TTC549 (cell line): ENCODE data around the gene PPP1R14C.
"Not testable (repeated sequence)": the region's sequence is repeated elsewhere in the genome, so short reads cannot be mapped to it uniquely, and the experiment has no call there.

ENCODE experiments used
- FAIRE-seq: peaks from 2 replicates; lab custom pipeline; 2012; peaks lifted over from hg19 to GRCh38; lab: Jason Lieb, UNC

The PPP1R14C gene

DNA sequence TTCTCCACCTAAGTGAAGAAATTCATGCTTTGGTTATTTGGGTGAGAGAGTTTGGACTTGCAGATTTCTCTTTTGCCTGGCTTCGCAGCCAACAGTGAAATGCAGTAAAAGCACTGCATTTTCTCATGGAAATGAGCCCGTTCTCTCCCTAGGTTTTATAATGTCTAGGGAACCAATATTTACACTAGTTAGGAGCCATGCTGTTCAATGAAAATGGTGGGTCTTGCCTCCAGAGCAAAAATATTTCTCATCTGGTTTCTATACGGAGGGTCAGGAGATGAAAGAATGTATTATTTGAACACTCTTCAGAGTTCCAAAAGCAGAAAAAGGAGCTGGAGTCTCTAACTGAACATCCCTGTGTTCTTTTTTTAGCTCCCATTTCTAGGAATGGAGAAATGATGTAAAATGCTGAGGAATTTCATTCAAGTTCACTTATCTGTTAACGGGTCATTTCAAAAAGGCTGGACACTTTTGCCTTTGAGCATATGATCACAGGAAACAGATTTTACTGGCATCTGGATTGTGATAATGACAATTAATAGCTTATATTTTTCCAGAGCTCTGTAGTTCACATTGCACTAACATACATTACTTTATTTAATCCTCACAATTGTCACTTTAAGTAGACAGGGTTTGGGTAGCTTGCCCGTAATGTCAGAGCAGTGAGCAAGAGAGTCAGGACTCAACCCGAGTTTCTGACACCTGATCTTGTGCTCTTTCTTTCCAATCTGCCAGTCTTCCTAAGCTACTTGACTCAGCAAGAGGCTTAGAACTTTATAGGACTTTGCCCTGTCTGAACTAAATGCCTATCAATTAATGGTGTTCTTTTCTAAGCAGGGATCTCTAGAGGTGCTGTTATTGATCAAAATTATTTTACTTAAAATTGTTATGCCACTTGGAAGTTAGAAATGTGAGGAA lies 78.0 kb downstream of the PPP1R14C start:
- FAIRE-seq, result no peak

DNA sequence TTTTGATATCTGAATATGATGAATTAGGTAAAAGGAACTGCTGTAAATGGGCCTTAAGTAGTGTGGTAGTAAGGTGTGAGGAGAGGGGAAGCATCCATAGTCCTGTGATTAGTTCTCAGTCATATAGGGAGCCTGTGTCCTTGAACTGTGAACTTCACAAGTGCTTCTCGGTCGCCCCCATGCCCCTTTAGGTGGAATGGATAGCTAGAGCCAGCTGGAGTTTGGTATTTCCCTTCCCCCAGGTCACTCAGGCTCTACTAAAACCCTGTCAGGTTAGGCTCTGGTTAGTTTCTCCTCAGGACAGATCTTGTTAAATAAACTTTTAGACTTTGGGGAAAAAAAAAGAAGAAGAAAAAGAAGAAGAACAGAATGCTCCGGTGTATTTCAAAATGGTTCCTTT lies 82.0 kb downstream of the PPP1R14C start:
- no peak for FAIRE-seq

GRCh38 chr6:150227281-150227680 lies 84.4 kb downstream of the PPP1R14C start:
- no peak for FAIRE-seq

- FAIRE-seq, result no peak
Measured at GRCh38 chr6:150228072-150228733, 85.4 kb downstream of the PPP1R14C start.

DNA sequence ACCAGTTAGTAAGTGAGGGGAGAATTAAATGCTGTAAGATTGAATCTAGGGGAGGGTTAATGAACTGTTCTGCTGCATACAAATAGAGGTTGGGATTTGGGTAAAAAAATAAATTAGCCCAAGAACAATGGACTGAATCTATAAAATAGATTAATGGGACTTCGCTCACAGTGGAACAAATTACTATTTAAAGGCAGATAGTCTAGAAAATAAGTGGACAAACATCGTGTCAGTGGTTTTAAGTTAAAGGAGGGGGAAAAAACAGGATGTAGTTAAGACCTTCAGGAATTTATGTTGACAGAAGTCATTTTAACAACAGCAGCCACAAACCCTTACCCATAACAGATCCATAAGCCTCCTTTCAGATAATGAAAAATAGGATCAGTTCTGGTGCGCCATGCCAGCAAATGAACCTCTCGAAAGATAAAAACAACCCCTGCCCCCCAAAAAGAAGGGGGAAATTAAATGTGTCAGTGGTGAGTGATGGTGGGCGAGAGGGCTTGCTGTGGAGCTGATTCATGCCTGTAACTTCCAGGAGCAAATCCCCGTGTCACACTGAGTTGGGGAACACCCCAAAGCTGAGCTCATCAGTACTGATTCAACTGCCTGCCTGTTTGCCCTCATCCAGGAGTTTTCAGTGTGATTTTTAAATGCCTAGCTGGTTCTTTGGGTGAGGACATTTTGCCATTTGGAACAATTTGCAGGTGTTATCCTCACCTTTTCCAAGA lies 86.8 kb downstream of the PPP1R14C start:
- FAIRE-seq, result no peak

DNA sequence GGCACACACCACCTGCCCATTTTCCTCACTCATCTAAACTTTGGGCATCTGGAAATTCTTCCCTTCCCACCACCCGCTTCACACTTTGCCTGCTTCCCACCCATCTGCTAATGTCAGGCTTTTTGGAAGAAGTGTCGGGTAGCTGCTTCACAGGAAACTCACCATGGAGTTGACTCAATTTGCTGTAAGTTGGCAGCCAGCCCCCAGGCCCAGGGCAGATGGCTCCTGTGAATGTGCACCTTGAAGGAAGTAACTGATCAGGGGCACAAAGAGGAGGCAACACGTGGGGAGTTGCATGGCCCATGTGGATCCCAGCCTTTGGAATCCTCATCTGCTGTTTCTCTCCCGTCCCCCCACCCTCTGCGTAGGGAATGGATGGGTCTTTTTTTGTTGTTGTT lies 87.3 kb downstream of the PPP1R14C start:
- FAIRE-seq, result no peak

DNA sequence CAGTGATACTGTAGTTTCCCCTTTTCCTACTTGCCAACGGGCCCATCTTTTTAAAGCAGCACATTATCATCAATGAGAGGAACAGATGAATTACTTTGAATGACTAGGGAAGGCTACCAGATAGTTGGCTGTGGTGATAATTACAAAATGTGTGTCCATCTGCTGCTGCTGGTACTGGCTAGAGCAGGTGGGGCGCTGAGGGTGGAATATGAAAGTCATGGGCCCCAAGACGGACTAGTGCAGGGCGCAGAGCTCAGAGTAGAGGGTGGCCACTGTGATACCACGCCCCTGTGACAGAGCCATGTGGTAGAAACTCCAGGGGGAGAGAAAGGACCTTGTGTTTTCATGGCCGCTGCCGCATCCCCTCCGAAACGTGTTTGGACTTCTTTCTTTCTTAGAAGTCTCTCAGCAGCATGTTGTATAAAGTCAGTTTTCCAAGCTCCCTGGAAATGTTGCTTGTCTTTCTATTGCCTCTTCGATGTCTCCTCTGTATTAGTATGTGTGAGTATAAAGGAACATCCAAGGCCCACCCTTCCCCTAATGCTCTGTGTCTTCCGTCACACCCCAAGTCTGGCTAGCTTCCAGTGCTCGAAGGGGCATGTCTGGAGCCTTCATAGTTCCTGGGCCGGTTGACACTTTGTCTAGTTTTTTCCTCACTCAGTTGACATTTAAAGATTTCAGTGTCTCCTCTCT lies 88.1 kb downstream of the PPP1R14C start:
- FAIRE-seq, result no peak

- no peak for FAIRE-seq
Measured at GRCh38 chr6:150231525-150231850, 88.6 kb downstream of the PPP1R14C start.

DNA sequence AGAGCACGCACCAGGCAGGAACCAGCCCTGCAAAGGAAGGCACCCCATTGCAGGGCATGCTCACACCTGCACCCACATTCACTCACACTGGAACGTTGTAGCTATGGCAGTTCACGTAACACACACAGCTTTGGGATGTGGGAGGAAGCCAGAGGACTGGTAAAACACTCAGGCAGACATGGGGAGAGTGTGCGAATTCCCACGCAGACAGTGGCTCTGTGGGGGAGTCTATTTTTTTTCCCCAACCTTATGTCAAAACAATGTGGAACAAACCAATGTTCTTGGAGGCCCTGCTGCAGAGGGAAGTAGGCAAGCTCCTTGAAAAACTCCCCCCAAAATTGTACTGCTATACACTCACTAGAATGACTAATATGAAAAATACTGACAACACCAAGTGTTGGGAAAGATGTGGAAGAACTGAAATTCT lies 91.0 kb downstream of the PPP1R14C start:
- FAIRE-seq, result no peak

- no peak for FAIRE-seq
Measured at GRCh38 chr6:150235218-150235617, 92.4 kb downstream of the PPP1R14C start.

DNA sequence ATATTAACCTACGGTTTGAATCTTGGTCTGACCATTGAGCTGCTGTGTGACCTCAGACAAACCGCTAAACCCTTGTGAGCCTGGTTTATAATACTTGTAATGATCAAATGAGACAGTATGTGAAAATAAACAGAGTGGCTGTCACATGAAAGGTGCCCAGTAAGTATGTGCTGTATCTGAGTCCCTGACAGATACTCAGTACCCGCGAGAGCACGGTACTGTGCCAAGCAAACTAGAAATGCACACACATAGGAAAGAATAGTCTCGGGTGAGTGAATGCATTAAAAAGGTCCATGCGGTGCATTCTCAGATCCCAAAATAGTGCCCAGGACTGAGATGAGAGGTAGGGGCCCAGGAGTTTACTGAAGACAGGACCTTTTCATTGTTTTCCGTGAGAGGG lies 93.3 kb downstream of the PPP1R14C start:
- no peak for FAIRE-seq

- FAIRE-seq, result no peak
Measured at GRCh38 chr6:150236544-150236943, 93.7 kb downstream of the PPP1R14C start.

DNA sequence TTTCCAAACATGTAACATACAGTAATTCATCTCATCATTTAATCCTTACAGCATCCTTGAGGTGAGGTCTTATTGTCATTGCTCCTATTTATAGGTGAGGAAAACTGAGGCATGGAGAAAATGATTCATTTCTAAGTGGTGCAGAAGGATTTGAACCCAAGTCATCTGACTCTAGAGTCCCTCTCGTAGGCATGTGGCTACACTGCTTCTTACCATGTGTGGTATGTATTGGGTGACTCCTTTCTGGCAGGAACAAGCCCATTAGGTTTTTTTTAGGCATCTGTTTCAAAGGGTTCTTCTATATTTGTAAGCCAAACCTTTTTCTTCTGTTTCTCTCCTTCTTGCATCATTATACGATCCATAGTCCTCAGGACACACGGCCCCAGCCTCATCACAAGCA lies 94.8 kb downstream of the PPP1R14C start:
- FAIRE-seq, result no peak

DNA sequence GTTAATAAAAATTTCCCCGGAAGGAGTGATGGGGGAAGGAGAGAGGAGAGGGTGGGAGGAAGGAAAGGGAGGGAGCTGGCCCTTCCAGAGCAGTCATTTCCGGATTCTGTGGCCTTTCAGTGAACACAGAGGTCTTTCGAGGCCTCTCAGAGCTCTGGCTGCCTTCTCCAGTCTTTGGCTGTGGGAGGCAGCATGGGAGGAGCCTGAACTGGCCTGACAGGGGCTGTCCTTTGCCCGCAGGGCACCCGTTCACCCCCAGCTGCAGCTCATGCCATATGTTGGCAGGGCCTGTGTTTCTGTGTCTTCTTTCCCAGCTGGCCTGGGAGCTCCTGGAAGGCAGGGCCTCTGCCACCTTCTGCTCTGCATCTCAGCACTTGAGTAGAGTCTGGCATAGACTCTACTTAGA lies 95.5 kb downstream of the PPP1R14C start:
- FAIRE-seq, result no peak

GRCh38 chr6:150238846-150239407 lies 96.1 kb downstream of the PPP1R14C start:
- no peak for FAIRE-seq

DNA sequence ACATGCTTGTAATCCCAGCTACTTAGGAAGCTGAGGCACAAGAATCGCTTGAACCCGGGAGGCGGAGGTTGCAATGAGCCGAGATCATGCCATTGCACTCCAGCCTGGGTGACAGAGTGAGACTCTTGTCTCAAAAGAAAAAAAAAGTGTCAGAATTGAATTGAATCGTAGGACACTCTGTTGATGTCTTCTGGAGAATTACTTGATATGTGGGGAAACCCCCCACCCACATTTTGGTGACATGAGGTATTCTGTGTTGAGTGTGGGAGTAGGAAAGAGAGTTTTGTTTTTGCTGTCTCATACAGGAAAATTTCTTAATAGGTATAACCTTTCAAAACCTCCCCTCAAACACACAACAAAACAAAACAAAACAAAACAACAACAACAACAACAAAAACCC lies 98.9 kb downstream of the PPP1R14C start:
- FAIRE-seq, result not testable (repeated sequence)

DNA sequence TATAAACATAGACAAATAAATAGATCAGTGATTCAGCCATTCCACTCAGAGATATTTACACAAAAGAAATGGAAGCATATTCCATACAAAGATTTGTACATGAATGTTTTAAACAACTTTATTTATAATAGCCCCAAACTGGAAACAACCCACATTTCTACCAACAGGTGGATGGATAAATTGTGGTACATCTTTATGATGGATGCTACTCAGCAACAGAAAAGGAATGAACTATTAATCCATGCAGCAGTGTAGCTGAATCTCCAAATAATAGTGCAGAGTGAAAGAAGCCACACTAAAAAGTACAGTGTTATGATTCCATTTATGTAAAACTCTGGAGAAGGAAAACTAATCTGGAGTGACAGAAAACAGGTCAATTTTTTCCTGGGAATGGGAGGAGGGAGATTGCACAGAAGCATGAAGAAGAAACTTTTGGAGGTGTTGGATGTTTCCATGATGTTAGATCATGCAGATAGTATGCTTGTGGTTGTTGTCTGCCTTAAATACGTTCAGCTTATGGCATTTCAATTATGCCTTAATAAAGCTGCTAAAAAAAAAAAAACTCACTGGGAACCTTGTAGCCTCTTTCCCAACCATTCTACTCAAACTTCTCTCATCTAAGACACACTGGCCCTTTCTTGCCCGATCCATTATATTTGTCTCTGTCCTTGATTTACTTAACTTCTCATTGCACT lies 100.9 kb downstream of the PPP1R14C start:
- no peak for FAIRE-seq

GRCh38 chr6:150245148-150245935 lies 102.5 kb downstream of the PPP1R14C start:
- no peak for FAIRE-seq

- FAIRE-seq, result no peak
Measured at GRCh38 chr6:150247803-150248202, 105.0 kb downstream of the PPP1R14C start.

GRCh38 chr6:150248300-150248699 lies 105.5 kb downstream of the PPP1R14C start:
- FAIRE-seq, result no peak

- FAIRE-seq, result no peak
Measured at GRCh38 chr6:150249261-150249660, 106.4 kb downstream of the PPP1R14C start.
